GM18951 (cell line): ENCODE measurements around the gene AKAP5.

Experiments used
- POLR2A ChIP-seq: IDR thresholded peaks from 4 replicates; pipeline ENCODE4 v1.6.1; 2011; ENCODE audit warnings: mild to moderate bottlenecking; ENCODE audit not compliant: insufficient read length, insufficient read depth; ENCODE audit errors: extremely low read depth
- in situ Hi-C: fragments of 300-500 bp; cut with MboI; formaldehyde crosslinking; loops from one replicate; pipeline ENCODE4 v1.12.0; 2022; ENCODE audit warnings: low sequenced_read_pairs, mixed read lengths, inconsistent platforms; ENCODE audit not compliant: unreplicated experiment

The AKAP5 gene

GRCh38 chr14:64442300-64442988 lies 22.9 kb upstream of the AKAP5 start:
- in situ Hi-C loops, result no loop called here
- TF ChIP-seq POLR2A, result no peak

- in situ Hi-C loops, result no loop called here
- TF ChIP-seq POLR2A, result no peak
These were observed 21.2 kb upstream of the AKAP5 start for GRCh38 chr14:64444140-64444539.

- peak; percentile 49 for TF ChIP-seq POLR2A
- in situ Hi-C loops, result no loop called here
These were observed 20.1 kb upstream of the AKAP5 start for GRCh38 chr14:64444984-64445845.

DNA sequence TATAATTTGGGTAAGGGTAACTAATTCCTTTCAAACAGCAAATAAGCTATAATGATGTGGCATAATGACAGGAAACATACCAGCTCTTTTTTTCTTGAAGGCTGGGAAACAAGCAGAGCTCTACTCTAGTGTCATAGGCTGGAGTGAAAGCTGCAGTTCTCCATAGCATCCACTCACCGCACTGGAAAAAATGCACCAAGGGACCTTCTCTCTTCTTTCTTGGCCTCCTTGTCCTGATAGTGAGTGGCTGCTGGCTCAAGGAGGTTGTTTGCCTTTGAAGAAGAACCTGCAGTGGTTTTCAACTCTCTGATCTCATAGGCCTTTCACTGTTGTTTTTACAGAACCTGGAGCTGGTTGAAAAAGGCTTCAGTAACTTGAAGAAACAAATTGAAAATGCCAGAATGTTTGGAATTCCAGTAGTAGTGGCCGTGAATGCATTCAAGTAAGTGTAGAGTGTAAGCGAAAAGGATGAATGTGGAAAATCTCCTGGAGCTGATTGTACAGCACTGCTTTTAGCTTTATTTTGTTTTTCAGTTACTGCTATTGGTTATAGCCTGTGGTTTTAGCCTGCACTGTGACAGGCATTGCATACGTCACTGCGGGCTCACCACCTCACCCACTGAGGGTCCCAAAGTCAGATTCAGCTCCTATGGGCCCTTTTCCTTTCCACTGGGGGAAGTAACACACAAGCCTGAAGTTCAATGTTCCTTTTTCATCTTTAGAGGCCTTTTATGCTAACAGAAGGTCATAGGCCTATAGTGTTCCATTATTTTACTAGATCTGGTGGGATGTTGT lies 17.2 kb upstream of the AKAP5 start:
- TF ChIP-seq POLR2A, result no peak
- in situ Hi-C loops, result no loop called here

DNA sequence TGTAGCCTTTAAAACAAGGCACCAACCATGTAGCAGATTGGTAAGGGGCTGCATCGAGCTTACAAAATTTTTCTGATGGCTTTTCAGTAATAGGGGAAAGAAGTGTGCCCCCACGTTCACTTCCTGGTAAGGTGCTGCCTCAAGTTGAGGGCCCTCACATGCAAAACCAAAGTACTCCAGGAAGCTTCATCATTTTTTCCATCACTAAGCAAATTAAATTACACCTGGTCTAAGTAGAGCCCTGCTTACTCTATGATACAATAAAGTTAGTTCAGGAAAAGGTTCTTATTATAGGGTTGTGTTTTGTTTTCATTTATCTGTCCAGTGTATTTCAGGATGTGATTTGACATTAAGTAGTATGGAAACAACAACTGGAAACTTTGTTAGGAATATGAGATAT lies 15.0 kb upstream of the AKAP5 start:
- TF ChIP-seq POLR2A, result no peak
- in situ Hi-C loops, result no loop called here

- TF ChIP-seq POLR2A, result no peak
- in situ Hi-C loops, result no loop called here
These were observed 10.6 kb upstream of the AKAP5 start for GRCh38 chr14:64454671-64455070.

GRCh38 chr14:64459405-64460136 lies 5.7 kb upstream of the AKAP5 start:
- TF ChIP-seq POLR2A, result no peak

DNA sequence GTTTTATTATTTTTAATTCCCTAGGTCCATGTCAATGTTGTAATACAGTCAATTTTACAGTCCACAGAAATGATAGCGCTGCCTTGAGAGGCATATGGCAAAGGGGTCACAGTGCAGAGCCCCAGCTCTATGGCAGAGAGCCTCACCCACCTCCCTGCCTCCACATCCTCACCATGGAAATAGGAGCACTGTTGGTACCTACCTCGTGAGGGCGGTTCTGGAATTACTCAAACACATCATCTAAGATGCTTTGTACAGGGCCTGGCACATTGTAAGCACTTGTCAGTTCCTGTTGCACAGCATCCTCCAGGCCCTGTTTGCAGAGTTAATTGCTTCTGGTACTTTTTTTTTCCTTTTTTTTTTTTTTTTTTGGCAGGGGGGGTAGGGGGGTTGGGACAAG lies 4.1 kb upstream of the AKAP5 start:
- in situ Hi-C loops, result no loop called here
- no peak for TF ChIP-seq POLR2A

More at GRCh38 chr14:64459405-64460136, 5.7 kb upstream of the AKAP5 start:
- in situ Hi-C loops, result no loop called here

- in situ Hi-C loops, result no loop called here
These were observed 2.1 kb upstream of the AKAP5 start for GRCh38 chr14:64463195-64463594.

GRCh38 chr14:64463873-64464272 lies 1.4 kb upstream of the AKAP5 start:
- TF ChIP-seq POLR2A, result no peak
- in situ Hi-C loops, result no loop called here

More at GRCh38 chr14:64463195-64463594, 2.1 kb upstream of the AKAP5 start:
- no peak for TF ChIP-seq POLR2A

DNA sequence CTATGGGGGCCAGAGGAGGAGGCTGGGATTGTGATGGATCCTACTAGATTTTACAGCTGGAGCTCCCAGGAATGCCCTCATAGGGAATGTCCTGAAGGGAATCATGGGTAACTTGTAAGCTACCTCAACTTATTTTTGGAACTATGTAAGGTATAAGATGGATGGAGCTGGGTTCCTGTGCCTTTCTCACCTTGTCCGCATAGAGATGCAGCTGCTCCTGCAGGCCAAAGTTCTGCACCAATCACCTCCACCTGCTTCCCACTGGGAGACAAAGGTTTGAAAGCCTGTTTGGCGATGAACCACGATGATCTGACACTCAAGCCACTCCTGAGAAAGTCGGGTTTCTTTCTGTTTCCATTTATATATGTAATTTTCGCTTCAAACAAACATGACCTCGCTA lies 648 bp upstream of the AKAP5 start:
- in situ Hi-C loops, result no loop called here

GRCh38 chr14:64465831-64466554 lies 694 bp downstream of the AKAP5 start:
- no peak for TF ChIP-seq POLR2A
- in situ Hi-C loops, result no loop called here

More for the DNA sequence above, 648 bp upstream of the AKAP5 start:
- no peak for TF ChIP-seq POLR2A

DNA sequence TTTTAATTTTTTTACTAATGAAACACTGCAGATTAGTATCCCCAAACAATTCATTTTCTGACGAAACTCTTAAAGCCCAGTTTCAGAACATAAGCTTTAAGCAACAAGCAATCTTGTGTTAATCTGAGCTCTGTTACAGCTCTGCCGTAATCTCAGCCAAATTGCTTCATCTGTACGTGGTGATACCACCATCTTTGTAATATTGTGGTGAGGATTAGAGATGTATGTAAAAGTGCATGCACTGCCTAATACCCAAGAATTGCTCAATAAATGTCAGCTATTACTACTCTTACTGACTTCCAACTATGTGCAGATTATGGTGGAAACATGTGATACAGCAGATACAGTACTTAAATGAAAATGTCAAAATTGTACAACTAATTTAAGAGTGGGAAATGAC lies 1.8 kb downstream of the AKAP5 start:
- in situ Hi-C loops, result no loop called here
- no peak for TF ChIP-seq POLR2A
